GM19240 (cell line): ENCODE results near the gene SERPINA7.
"Not testable (repeated sequence)": the region's sequence is repeated elsewhere in the genome, so short reads cannot be mapped to it uniquely, and the experiment has no call there.

Source experiments
- DNase-seq: peaks from one replicate; pipeline ENCODE4 v3.0.0; 2011; ENCODE audit warnings: low spot score; ENCODE audit not compliant: insufficient read length

Gene SERPINA7, protein sequence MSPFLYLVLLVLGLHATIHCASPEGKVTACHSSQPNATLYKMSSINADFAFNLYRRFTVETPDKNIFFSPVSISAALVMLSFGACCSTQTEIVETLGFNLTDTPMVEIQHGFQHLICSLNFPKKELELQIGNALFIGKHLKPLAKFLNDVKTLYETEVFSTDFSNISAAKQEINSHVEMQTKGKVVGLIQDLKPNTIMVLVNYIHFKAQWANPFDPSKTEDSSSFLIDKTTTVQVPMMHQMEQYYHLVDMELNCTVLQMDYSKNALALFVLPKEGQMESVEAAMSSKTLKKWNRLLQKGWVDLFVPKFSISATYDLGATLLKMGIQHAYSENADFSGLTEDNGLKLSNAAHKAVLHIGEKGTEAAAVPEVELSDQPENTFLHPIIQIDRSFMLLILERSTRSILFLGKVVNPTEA

GRCh38 chrX:106038625-106039024 is at the start of gene SERPINA7:
Gene SERPINA7 (minus strand): TSS chrX:106038727. CDS start chrX:106037058, 1,669 bp downstream.
- DNase-seq: no peak

- no peak for DNase-seq
These were observed 30.5 kb upstream of the SERPINA7 start for GRCh38 chrX:106069048-106069447.

GRCh38 chrX:106050054-106050453 is 11.5 kb upstream of the SERPINA7 start:
- no peak for DNase-seq

DNA sequence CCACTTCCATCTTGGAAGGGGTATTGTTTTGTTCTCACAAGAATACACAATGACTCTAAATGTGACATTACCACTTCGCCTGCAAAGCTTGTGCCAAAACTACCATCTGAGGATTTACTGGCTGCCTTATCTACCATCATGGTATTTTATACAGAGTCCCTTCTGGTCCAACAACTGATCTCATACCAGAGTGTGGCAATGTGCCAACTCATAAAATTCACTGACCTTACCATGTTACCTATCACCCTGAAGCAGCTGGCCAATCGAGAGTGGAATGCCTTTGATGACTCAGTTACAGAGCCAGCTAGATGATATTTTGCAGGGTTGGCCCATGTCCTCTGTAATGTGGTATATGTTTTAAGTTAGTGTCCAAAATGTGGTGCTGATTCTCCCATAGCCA is 3.8 kb upstream of the SERPINA7 start:
- DNase-seq: no peak

- DNase-seq: no peak
These were observed 2.3 kb upstream of the SERPINA7 start for GRCh38 chrX:106040861-106041260.

GRCh38 chrX:106039920-106040319 is 1.4 kb upstream of the SERPINA7 start:
- DNase-seq: no peak

DNA sequence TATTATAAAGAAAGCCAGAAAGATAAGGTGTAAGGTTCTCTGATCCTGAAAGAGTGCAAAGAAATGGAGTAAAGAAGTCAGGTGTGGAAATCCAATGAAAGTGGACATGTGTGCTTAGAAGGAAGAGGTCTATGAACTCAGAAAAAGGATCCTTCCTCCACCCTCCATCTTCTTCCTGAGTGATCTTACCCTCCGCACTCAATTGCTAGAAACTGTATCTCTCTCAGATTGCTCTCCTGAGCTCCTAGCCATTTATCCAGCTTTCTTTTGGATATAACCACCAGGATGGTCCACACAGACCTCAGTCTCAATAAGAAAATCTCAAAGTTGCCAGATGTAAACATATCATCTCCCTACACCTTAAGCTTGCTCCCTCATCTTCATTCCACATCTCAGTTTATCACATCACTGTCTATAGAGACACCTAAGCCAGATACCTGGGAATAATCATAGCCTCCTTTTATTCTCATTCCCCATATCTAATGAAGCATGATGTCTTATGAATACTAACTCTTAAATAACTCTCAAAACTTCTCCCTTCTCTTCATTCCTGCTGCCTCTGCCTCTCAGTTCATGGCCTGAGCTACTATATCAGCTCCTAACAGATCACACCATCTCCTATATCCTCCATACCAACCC is 573 bp downstream of the SERPINA7 start:
- no peak for DNase-seq

DNA sequence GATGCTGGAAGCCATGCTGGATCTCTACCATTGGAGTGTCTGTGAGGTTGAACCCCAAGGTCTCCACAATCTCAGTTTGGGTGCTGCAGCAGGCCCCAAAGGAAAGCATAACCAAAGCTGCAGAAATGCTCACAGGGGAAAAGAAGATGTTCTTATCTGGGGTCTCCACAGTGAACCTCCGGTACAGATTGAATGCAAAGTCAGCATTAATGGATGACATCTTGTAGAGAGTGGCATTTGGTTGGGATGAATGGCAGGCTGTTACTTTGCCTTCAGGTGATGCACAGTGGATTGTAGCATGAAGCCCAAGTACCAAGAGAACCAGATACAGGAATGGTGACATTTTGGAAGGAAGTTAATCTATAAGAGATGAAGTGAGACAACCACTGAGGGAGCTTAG is 1.8 kb downstream of the SERPINA7 start:
- DNase-seq: no peak

GRCh38 chrX:106035064-106035463 is 3.5 kb downstream of the SERPINA7 start:
- DNase-seq: no peak

DNA sequence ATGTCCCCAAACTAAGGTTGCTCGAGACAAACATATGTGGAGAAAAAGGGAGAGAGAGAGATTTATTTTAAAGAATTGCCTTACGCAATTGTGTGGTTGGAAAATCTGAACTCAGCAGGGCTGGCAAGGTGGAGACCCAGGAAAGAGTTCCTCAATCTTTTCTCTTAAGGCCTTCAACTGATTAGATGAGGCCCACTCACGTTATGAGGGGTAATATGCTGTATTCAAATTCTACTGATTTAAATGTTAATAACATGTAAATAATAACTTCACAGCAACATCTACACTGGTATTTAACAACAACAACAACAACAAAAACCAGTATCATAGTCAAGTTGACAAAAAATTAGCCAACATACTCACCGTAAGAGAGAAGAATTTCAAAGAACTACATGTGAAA is 14.6 kb downstream of the SERPINA7 start:
- DNase-seq: no peak

DNA sequence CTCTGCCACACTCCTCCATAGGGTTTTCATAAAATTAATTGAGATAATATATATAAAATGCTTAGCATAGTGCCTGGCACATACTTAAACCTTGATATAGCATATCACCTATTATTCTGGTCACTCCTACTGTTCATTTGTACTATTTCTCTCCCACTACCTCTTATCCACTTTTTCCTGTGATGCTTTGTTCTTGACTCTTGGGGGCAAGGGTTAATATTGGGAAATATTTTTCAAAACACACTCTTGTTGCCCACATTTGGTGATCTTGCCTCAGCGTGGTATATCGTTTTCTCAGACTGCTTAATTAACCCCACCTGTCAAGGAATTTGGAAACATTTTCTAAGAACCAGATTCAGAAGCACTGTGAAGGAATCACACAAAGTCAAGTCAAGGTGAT is 16.3 kb downstream of the SERPINA7 start:
- no peak for DNase-seq

DNA sequence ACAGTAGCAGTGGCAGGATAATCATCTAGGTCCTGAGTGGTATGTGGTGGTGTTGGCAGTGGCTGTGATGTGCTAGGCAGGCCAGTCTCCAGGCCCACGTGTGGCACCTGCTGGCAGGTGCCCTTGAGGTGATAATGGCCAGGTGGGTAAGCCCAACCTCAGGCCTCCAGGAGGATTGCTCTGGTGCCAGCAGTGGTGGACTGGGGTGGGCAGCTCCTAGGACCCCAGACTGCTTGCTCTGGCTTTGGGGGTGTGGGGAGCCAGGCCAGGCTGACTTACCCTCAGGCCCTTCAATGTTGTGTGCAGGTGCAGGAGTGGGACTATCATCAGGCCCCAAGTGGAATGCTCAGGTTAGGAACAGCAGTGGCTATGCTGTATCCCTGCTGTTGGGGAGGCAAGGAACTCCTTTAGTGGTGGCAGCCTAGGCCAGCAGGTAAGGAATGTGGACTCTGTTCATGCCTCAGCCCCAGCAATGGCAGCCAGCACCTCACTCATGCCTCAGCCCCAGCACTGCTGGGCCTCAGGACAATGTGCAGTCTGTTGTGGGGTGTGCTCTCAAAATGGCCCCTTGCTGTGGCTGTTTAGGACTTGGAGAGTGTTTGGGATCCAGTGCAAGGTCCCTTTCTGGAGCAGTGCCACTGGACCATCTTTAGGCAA is 24.3 kb downstream of the SERPINA7 start:
- no peak for DNase-seq

DNA sequence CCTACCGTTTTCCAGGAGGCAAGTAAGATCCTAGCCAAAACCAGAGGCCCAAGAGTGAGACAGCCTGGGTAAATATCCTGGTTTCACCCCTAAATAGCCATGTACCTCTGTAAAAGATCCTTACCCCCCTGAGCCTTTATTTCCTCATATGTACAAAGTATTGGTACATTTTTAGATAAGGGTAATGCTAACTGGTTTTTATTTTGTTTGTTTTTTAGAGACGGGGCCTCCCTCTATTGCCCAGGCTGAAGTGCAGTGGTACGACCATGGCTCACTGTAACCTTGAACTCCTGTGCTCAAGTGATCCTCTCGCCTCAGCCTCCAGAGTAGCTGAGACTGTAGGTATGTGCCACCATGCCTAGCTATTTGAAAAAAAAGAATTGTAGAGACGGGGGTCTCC is 29.4 kb downstream of the SERPINA7 start:
- no peak for DNase-seq

GRCh38 chrX:106007815-106008214 is 30.7 kb downstream of the SERPINA7 start:
- no peak for DNase-seq

DNA sequence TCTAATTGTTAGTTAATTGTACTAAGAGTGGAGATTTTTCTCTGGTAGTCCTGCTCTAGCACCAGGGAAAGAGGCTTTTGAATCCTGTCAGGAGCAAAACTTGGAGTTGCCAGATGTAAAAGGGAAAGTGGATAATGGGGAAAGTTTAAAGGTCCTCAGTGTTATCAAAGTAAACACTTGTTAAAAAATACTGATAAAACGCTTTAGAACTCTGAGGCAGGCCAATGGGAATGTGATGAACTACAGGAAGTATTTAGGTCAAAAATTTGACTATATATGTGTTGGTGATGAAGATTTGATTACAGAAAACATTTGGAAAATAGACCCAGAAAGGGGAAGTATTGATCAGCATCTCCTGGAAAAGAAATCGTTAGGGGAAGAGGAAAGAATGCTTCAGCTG is 32.8 kb downstream of the SERPINA7 start:
- DNase-seq: no peak

DNA sequence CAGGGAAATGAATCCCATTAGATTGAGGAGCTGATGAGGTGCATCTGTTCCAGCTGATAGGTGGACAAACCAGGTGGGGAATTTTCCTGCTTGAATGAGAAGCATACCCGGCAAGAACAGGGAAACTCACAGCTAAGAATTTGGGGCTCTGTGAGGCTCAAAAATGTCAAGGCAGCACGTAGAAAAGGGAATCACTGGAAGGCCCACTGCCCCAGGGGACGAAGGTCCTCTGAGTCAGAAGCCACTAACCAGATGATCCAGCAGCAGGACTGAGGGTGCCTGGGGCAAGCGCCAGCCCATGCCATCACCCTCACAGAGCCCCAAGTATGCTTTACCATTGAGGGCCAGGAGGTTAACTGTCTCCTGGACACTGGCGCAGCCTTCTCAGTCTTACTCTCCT is 37.9 kb downstream of the SERPINA7 start:
- DNase-seq: not testable (repeated sequence)

DNA sequence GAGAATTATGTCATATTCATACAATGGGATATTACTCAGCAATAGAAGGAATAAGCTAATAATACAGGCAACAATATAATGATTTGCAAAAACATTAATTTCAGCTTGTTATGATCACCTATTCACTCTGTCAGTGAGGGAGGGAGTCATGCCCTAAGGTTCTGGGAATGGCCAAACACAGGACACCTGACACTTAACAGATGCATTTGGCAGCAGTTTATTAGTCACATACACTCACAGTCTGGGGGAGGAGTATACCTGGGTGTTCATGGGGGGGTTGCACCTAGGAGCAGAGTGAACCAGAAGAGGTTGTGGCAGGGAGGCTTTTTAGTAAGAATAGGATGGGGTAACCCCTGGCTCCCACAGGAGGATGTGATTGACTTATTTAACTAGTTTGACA is 38.3 kb downstream of the SERPINA7 start:
- no peak for DNase-seq

GRCh38 chrX:105999294-105999693 is 39.2 kb downstream of the SERPINA7 start:
- no peak for DNase-seq

DNA sequence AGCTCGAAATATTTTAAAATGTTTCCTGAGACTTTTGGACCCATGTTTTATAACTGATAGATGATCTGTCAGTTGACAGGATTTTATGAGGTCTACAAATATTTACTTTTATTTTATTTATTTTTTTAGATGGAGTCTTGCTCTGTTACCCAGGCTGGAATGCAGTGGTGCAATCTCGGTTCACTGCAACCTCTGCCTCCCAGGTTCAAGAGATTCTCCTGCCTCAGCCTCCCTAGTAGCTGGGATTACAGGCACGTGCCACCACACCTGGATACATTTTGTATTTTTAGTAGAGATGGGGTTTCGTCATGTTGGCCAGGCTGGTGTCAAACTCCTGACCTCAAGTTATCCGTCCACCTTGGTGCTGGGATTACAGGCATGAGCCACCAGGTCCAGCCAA is 50.0 kb downstream of the SERPINA7 start:
- not testable (repeated sequence) for DNase-seq
